ENCODE results near the gene CTU2. TPM values are rescaled to one million over a fixed set of nuclear protein-coding genes. Genes with fewer than 3 reads are reported as not detected.
A peak's percentile ranks its signal among the peaks of the same experiment; 100 is the strongest.

The CTU2 gene
- total RNA-seq, 1 experiment from 2014 or later, result 10.3 TPM

DNA sequence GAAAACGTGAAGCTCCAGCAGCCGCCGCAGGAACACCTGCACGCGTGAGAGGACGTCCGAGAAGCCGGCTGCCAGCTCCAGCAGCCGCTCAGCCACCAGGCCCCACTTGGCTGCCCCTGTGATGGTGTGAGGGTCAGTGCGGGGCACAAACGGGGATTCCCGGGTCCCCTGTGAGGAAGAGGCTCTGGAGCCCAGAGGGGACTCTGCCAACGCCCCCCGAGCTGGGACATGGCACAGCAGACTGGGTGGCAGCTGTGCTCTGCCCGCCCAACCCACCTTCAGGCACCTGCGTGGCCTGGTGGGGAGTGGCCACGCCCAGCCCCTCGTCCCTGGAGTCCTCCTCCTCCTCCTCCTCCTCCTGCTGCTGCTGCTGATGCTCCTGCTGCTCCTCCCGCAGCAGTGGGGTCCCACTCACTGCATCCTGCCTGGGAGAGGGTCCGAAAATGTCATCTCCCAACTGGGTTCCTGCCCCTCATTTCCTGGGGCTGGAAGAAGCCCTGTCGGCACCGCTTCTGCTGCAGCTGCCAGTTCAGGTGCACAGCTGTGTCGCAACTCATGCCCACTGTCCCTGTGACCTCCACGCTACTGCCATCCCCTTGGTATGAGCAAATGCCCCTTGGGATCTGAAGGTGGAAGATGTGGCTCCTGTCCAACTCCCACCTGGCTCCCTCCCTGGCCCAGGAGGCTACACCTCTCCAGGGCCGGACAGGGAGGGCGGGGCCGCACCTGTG is 27.5 kb downstream of the CTU2 start:
- H3K4me1 ChIP-seq, result peaks cover 26% of the 10 kb centered on the region
- no peak overlapping the region for H3K4me3 ChIP-seq
- no peak overlapping the region for H3K27ac ChIP-seq
- no peaks in the 10 kb centered on the region for H3K36me3 ChIP-seq
- no peaks in the 10 kb centered on the region for H3K9me3 ChIP-seq (replicated peaks)
- no peaks in the 10 kb centered on the region for H3K27me3 ChIP-seq
- no peak for DNase-seq

GRCh38 chr16:88734361-88734728 is 28.0 kb downstream of the CTU2 start:
- Histone ChIP-seq H3K4me3 (no peak overlapping the region), H3K27me3 (no peaks in the 10 kb centered on the region), H3K4me1 (peaks cover 31% of the 10 kb centered on the region), H3K36me3 (no peaks in the 10 kb centered on the region), H3K9me3 (replicated peaks) (no peaks in the 10 kb centered on the region), H3K27ac (no peak overlapping the region)
- DNase-seq, result no peak

DNA sequence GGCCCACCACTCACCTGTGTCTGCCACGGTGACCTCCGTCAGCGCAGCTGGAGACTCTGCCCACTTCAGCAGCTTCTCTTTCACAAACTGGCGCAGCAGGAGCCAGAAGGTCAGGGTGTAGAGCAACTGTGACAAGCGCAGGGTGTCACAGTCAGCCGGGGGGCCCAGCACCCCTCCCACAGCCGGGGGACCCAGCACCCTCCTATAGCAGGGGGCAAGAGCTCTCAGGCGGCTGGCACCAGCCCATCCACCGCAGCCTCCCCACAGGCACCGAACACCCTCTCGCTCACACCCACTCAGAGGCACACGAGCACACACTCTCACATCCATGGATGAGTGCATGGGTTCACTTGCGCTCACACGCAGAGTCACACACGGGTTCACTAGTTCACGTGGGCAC is 28.8 kb downstream of the CTU2 start:
- Histone ChIP-seq H3K27me3 (no peaks in the 10 kb centered on the region), H3K9me3 (replicated peaks) (no peaks in the 10 kb centered on the region), H3K4me3 (no peak overlapping the region), H3K27ac (no peak overlapping the region), H3K4me1 (peaks cover 37% of the 10 kb centered on the region), H3K36me3 (no peaks in the 10 kb centered on the region)
- no peak for DNase-seq

GRCh38 chr16:88735616-88736015 is 29.3 kb downstream of the CTU2 start:
- Histone ChIP-seq H3K9me3 (replicated peaks) (no peaks in the 10 kb centered on the region), H3K36me3 (no peaks in the 10 kb centered on the region), H3K27me3 (no peaks in the 10 kb centered on the region), H3K4me3 (no peak overlapping the region), H3K4me1 (peaks cover 41% of the 10 kb centered on the region), H3K27ac (no peak overlapping the region)
- no peak for DNase-seq

- Histone ChIP-seq H3K4me1 (peaks cover 41% of the 10 kb centered on the region), H3K9me3 (replicated peaks) (no peaks in the 10 kb centered on the region), H3K27ac (no peak overlapping the region), H3K4me3 (no peak overlapping the region), H3K27me3 (no peaks in the 10 kb centered on the region), H3K36me3 (no peaks in the 10 kb centered on the region)
- DNase-seq, result no peak
Observed at GRCh38 chr16:88736088-88736487, 29.8 kb downstream of the CTU2 start.

- no peaks in the 10 kb centered on the region for H3K27me3 ChIP-seq
- H3K4me3 ChIP-seq, result no peak overlapping the region
- H3K36me3 ChIP-seq, result no peaks in the 10 kb centered on the region
- H3K9me3 ChIP-seq (replicated peaks), result no peaks in the 10 kb centered on the region
- no peak for DNase-seq
- peaks cover 40% of the 10 kb centered on the region for H3K4me1 ChIP-seq
- H3K27ac ChIP-seq, result no peak overlapping the region
Observed at GRCh38 chr16:88736496-88736895, 30.2 kb downstream of the CTU2 start.

GRCh38 chr16:88737298-88738150 is 31.2 kb downstream of the CTU2 start:
- H3K27me3 ChIP-seq, result no peaks in the 10 kb centered on the region
- no peaks in the 10 kb centered on the region for H3K36me3 ChIP-seq
- H3K4me3 ChIP-seq, result no peak overlapping the region

GRCh38 chr16:88738151-88739084 is 32.1 kb downstream of the CTU2 start:
- peak overlapping the region; percentile 93 for H3K27ac ChIP-seq
- H3K9me3 ChIP-seq (replicated peaks), result no peaks in the 10 kb centered on the region
- no peak for DNase-seq
- no peak overlapping the region for H3K4me3 ChIP-seq
- H3K4me1 ChIP-seq, result peaks cover 38% of the 10 kb centered on the region
- no peaks in the 10 kb centered on the region for H3K36me3 ChIP-seq
- no peaks in the 10 kb centered on the region for H3K27me3 ChIP-seq

More at GRCh38 chr16:88737298-88738150, 31.2 kb downstream of the CTU2 start:
- peaks cover 38% of the 10 kb centered on the region for H3K4me1 ChIP-seq
- peak; percentile 71 for DNase-seq
- H3K27ac ChIP-seq, result peak overlapping the region; percentile 20; the same call in 1 of the 2 replicates
- no peaks in the 10 kb centered on the region for H3K9me3 ChIP-seq (replicated peaks)

GRCh38 chr16:88739139-88739976 is 33.1 kb downstream of the CTU2 start:
- Histone ChIP-seq H3K9me3 (replicated peaks) (no peaks in the 10 kb centered on the region), H3K27ac (peak overlapping the region; percentile 93), H3K36me3 (no peaks in the 10 kb centered on the region), H3K4me3 (no peak overlapping the region), H3K27me3 (no peaks in the 10 kb centered on the region), H3K4me1 (peaks cover 38% of the 10 kb centered on the region)
- peak; percentile 93 to 94 for DNase-seq

- H3K9me3 ChIP-seq (replicated peaks), result no peaks in the 10 kb centered on the region
- DNase-seq, result no peak
- H3K4me3 ChIP-seq, result no peak overlapping the region
- H3K36me3 ChIP-seq, result no peaks in the 10 kb centered on the region
- peaks cover 38% of the 10 kb centered on the region for H3K4me1 ChIP-seq
- H3K27ac ChIP-seq, result peak overlapping the region; percentile 93
- H3K27me3 ChIP-seq, result no peaks in the 10 kb centered on the region
Observed at GRCh38 chr16:88739977-88740726, 33.8 kb downstream of the CTU2 start.

- H3K36me3 ChIP-seq, result no peaks in the 10 kb centered on the region
- no peaks in the 10 kb centered on the region for H3K27me3 ChIP-seq
- no peaks in the 10 kb centered on the region for H3K9me3 ChIP-seq (replicated peaks)
- no peak for DNase-seq
- H3K4me1 ChIP-seq, result peaks cover 40% of the 10 kb centered on the region
- no peak overlapping the region for H3K4me3 ChIP-seq
- H3K27ac ChIP-seq, result peak overlapping the region; percentile 93
Observed at GRCh38 chr16:88740727-88741055, 34.4 kb downstream of the CTU2 start.

DNA sequence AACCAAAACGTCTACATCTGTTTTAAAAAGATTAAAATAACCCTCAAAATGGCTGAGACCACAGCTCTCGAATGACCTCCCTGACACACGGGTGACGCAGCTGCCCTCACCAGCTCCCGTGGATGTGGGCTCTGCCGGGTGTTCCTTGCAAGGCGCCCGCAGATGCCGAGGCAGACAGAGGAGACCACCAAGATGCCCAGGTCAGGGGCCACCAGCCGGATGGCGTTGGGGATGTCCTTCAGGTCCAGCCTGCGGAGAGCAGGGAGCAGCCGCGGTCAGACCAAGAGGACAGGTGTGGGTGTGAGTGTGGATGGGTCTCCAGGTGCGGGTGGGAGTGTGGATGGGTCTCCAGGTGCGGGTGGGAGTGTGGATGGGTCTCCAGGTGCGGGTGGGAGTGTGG is 35.1 kb downstream of the CTU2 start:
- Histone ChIP-seq H3K27ac (peak overlapping the region; percentile 93), H3K9me3 (replicated peaks) (no peaks in the 10 kb centered on the region), H3K4me3 (no peak overlapping the region), H3K4me1 (peaks cover 44% of the 10 kb centered on the region), H3K36me3 (no peaks in the 10 kb centered on the region), H3K27me3 (no peaks in the 10 kb centered on the region)
- DNase-seq, result no peak

GRCh38 chr16:88742896-88743605 is 36.7 kb downstream of the CTU2 start:
- DNase-seq, result no peak
- Histone ChIP-seq H3K27me3 (no peaks in the 10 kb centered on the region), H3K4me1 (peaks cover 48% of the 10 kb centered on the region), H3K4me3 (no peak overlapping the region), H3K27ac (no peak overlapping the region), H3K36me3 (no peaks in the 10 kb centered on the region), H3K9me3 (replicated peaks) (no peaks in the 10 kb centered on the region)
